D341Med (cell line): Measurements from ENCODE around the gene KRTAP10-11.
"Not testable (repeated sequence)": the region's sequence is repeated elsewhere in the genome, so short reads cannot be mapped to it uniquely, and the experiment has no call there.

Experiments
- DNase-seq: peaks from one replicate; pipeline ENCODE4 v3.0.0; 2012; ENCODE audit warnings: low spot score

KRTAP10-11 gene

DNA sequence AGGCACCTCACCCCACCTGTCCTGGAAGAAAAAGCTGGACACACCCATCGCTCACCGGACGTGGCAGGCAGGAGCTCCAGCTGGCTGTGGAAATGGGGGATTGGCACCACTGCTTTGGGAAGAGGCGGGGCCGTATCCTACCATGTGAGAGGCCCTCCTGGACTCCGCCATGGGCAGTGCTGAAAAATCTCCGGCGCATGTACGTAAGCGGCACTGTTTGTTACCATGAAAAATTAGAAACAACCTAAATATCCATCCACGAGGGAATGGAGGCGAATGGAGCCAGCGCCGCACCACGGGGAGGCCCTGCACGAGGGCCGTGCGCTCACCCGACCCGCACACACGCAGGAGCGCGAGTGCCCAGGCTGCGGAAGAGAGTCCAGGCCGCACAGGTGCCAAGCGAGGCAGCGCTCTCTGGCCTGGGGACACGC is 31.2 kb upstream of the KRTAP10-11 start:
- no peak for DNase-seq

DNA sequence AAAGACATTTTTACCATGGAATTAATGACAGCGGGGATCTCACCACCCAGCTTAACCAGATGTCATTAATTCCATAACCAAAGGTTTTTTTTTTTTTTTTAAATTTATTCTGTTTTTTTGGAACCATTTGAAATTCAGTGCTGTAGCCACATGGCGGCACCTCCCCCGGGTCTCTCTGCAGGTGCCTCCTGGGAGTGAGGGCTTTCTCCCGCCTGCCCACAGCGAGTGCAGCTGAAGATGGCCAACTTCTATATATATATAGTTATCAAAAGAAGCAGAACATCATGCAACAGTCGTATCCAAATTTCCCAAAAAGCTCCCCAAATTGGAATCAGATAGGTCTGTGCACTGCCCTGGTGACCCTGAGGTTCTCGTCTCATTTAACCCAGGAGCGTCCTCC is 30.7 kb upstream of the KRTAP10-11 start:
- no peak for DNase-seq

DNA sequence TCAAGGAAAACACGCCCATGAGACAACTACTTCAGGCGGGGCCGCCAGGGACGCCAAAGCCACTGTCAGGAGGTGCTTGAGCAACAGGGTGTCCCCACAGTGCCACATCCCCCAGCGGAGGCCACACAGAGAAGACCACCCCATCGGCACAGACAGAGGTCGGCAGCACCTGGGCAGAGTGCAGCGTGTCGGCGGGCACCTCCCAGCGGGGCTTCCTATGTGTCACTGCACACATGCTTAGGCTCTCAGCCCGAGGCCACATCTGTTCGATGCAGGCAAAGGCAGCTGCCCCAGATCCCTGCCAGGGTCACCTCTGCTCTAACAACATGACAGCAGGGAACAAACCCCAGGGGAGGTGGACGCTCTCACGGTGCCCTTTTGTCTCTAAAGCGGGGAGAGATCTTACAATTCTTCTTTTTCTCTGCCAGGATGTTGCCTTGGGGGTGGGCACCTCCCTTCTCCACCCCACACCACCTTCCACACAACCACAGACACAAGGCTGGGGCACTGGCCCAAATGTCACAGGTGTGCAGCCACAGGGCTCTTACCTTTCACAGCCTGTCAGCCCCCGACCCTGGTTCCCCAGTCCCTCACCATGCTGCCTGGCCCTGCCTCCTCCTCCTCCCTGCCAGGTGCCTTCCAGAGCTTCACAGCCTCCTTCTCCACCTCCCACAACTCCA is 30.2 kb upstream of the KRTAP10-11 start:
- DNase-seq, result no peak

DNA sequence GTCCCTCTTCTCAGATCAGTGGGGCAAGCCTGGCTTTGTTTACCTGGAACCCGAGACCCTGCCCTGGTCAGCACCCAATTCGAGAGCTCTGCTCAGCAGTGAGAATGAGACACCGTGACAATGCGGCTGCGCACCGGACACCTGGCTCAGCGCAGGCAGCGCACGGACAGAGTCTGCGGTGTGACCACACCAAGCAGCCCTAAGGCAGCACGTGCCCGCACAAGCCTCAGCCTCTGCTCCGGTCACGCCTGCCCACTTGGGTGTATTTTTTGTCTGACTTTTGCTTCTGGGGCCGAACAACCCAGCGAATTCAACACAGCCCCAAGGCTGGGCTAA is 29.7 kb upstream of the KRTAP10-11 start:
- DNase-seq, result no peak

DNA sequence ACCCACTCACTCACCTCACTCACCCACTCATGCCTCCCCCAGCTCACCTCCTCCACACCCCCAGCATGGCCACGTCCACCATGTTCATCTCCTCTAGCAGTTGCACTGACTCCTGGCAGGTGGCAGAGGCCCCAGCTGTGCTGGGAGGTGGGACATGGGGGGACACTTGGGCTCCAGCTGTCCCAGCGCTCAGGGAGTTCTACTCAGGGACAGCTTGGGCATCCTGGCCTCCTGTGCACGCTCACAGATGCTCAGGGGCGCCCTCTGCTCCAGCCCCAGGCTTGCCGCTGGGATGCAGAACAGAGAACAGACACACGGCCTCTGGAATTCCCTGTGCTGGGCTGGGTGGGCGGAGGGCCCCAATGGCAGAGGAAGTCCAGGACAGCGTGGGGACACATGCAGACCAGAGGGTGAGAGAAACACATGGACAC is 29.1 kb upstream of the KRTAP10-11 start:
- DNase-seq, result no peak

DNA sequence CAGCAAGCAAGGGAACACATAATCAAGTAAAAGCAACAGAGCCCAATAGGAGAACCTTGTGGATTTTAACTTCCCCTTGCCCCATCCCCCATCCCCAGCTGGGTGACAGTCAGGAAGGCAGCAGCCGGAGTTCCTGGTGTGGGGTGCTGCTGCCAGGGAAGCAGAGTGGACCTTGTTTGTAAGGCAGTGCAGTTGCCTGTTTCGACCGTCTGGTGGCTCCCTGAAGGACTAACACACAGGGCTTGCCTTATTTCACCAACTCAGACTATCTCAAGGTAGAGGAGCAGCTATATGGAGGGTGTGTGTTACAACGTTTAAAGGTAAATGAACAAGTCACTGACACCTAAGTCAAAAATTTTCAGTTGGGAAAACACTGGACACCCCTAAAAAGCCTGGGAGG is 27.7 kb upstream of the KRTAP10-11 start:
- DNase-seq, result no peak

DNA sequence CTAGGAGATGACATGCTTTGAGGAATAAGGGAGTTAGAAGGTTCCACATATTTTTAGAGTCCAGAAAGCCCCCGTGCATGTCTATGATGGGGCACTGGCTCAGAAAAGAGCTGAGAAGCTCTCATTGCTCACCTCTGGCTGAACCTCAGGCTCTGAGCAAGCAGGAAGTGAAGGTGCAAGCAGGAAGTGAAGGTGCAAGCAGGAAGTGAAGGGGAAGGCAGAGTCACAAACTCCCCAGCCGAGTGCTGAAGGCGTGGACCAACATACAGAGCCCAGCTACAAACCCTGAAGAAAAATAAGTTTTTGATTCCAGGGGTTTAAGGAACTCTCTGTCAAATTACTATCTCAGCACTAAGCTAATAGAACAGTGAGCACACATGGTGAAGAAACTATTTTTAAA is 27.3 kb upstream of the KRTAP10-11 start:
- DNase-seq, result no peak

DNA sequence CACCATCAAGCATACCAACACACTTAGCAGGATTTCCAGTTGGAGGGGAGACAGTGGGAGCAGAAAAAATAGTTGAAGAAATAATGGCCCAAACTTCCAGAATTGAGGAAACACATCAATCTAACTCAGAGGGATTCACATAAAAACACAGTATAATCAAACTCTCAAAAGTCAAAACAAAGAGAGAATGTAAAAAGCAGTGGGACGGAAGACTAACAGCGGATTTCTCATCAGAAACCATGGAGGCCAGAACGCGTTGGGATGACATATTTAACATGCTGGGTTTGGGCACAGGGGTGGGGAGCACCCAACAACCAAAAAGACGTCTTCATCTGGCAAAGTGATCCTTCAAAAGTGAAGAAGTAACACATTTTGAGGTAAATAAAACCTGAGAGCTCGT is 26.3 kb upstream of the KRTAP10-11 start:
- DNase-seq, result no peak

DNA sequence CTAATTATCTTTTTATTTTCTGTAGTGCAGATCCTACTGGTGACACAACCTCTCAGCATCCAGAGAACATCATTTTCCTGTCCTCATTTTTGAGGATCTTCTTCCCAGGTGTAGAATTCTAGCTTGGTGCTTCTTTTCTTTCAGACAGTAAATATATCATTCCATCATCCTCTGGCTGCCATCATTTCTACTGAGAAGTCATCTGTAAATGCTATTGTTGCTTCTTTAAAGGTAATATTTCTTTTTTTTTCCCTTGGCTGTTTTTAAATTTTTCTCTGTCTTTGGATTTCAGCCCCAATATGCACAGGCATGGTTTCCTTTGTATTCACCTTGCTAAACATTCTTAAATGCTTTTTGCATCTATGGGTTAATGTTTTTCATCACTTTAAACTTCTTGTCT is 22.6 kb upstream of the KRTAP10-11 start:
- DNase-seq, result no peak

DNA sequence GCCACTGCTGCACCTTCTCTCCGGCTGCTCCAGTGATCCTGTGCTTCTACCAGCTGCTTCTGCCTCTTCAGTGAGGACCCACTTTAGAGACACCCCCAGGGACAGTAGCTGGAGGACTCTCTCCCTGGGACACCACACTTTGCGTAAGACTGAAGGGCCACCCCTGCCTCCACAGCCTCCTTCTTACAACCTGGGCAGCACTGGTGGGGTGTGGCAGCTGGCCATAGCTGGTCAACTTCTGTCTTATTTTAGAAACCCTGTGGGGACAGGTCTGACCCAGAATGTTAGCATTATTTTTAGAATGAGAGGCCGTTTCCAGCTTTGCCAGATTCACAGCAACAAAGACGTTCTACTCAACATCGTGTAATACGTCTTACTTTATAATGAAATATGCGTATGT is 20.5 kb upstream of the KRTAP10-11 start:
- no peak for DNase-seq

DNA sequence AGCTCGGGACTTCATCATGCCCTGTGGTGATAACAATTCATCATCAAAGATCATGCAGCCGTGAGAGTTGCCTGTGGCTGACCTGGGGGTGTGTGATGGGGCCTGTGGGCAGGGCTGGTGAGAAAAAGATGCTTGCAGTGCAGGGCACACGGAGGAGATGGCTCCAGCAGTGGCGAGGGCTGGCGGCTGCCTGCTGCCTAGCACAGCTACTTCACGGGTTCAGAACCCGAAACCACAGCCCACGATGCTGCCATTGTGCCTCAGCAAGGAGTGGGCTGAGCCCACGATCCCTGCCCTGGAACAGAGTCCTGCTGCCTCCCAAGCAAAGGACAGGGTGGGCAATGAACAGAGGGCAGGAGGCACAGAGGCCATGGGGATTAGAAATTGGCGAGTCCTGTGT is 20.0 kb upstream of the KRTAP10-11 start:
- no peak for DNase-seq

DNA sequence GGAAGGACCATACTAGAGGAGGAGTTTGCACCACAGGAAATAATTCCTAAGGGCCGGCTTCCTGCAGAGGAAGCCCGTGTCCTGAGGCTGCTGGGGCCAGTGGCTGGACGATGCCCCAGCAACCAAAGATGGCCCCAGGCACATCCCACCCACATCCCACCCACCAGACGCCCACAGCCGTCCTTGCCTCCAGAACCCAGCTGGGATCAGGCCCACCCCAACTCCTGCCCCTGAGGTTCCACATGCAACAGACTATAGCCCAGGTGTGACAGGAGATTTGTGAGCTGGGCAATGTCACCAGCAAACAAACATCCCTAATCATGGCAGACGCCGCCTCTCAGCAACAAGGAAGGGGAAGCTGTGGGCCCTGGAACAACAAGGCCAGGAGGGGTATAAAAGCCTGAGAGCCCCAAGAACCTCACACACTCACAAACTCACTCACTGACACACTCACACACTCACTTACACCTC is 19.5 kb upstream of the KRTAP10-11 start, which contains the start of gene KRTAP10-9:
Gene KRTAP10-9, plus strand, starts transcription at position 421 of the 471 bp plus-strand sequence. CDS start 79 bp downstream, outside the sequence.
- no peak for DNase-seq

DNA sequence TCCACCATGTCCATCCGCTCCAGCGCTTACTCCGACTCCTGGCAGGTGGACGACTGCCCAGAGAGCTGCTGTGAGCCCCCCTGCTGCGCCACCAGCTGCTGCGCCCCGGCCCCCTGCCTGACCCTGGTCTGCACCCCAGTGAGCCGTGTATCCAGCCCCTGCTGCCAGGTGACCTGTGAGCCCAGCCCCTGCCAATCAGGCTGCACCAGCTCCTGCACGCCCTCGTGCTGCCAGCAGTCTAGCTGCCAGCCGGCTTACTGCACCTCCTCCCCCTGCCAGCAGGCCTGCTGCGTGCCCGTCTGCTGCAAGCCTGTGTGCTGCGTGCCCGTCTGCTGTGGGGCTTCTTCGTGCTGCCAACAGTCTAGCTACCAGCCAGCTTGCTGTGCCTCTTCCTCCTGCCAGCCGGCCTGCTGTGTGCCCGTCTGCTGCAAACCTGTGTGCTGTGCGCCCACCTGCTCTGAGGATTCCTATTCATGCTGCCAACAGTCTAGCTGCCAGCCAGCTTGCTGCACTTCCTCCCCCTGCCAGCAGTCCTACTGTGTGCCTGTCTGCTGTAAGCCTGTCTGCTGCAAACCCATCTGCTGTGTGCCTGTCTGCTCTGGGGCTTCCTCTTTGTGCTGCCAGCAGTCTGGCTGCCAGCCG is 18.9 kb upstream of the KRTAP10-11 start:
- DNase-seq, result not testable (repeated sequence)

DNA sequence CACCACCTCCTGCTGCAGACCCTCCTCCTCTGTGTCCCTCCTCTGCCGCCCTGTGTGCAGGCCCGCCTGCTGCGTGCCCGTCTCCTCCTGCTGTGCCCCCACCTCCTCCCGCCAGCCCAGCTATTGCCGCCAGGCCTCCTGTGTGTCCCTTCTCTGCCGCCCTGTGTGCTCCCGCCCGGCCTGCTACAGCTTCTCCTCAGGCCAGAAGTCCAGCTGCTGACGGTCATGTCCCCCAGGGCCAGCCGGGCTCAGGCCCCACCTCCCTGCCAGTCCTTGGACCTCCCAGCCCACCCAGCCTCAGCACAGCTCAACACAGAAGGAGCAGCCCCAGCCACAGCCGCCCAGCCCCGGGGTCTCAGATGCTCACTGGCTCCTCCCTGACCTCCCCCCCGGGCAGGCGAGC is 18.4 kb upstream of the KRTAP10-11 start:
- not testable (repeated sequence) for DNase-seq

DNA sequence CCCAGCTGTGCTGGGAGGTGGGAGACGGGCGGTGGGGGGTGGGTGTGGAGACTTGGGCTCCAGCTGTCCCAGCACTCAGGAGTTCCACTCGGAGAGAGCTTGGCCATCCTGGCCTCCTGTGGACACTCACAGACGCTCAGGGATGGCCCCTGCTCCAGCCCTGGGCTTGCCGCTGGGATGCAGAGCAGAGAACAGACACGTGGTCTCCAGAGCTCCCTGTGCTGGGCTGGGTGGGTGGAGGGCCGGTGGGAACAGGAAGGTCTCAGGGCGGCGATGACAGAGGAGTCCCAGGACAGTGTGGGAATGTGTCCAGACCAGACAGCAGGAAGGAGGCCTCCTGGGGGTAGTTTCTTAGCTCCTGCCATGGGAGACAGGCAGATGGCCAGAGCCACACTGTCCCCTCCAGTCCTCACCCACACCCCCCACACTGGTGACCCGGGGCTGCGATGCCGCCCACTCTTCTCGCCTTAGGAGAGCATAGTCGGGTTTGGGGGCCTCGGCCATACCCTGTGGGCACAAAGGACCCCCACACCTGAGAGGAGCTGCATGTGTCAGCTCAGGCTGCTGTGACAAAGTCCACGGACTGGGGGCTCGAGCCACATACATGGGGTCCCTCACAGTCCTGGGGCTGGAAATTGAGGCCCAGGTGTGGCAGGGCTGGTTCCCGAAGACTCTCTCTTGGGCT is 17.4 kb upstream of the KRTAP10-11 start:
- DNase-seq, result no peak

DNA sequence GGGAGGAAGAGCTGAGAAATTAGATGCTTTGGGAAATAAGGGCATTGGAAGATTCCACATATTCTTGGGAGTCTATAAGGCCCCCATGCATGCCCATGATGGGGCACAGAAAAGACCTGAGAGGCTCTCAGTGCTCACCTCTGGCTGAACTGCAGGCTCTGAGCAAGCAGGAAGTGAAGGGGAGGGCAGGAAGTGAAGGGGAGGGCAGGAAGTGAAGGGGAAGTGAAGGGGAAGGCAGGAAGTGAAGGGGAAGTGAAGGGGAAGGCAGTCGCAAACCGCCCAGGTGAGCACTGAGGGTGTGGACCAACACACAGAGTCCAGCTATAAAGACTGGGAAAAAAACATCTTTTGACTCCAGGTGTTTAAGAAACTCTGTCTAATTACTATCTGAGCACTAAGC is 15.8 kb upstream of the KRTAP10-11 start:
- DNase-seq, result no peak

DNA sequence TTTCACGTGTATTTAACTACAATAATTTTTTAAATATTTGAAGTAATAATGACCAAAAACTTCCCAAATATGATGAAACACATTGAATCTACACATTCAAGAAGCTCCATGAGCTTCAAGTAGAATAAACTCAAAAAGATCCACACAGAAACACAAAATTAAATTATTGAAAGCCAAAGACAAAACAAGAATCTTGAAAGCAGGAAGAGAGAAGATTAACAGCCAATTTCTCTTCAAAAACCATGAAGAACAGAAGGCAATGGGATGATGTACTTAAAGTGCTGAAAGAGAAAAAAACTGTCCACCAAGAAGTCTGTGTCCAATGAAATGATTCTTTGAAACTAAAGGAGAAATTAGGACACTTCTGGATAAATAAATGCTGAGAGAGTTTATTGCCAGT is 14.1 kb upstream of the KRTAP10-11 start:
- no peak for DNase-seq

DNA sequence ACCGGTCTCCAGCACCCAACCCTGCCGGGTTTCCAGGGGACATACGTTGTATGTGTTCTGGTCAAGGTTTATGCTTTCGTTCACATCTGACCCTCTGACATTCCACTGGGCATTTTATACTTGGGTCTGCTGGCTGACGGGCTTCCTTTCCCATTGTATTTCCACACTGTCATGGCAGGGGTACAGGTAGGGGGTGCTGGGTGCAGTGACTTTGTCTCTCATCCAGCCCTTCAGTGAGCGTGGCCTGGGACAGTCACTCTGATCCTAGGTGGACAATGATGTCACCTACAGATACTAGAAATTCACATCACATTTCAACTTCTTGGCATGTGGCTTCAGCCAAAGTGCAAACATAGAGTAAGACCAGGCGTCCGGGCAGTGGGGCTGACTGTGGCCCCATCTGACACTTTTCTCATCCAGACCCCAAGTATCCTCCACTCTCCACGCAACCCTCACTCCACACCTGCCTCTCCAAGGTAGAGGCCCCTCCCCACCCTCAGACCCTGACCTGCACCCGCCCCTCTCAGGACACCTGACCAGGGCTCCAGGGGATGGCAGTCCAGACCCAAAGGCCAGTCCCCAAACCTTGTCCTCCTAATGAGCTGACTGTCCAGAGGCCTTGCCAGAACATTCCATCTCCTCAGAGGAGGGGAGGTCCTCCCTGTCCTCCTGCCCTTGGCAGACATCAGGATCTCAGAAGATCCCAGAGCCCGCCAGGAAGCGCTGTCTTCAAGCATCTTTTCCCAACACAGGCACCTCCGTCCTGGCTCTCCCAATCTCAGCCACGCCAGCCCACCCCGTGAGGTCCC is 9.8 kb upstream of the KRTAP10-11 start:
- DNase-seq, result no peak

DNA sequence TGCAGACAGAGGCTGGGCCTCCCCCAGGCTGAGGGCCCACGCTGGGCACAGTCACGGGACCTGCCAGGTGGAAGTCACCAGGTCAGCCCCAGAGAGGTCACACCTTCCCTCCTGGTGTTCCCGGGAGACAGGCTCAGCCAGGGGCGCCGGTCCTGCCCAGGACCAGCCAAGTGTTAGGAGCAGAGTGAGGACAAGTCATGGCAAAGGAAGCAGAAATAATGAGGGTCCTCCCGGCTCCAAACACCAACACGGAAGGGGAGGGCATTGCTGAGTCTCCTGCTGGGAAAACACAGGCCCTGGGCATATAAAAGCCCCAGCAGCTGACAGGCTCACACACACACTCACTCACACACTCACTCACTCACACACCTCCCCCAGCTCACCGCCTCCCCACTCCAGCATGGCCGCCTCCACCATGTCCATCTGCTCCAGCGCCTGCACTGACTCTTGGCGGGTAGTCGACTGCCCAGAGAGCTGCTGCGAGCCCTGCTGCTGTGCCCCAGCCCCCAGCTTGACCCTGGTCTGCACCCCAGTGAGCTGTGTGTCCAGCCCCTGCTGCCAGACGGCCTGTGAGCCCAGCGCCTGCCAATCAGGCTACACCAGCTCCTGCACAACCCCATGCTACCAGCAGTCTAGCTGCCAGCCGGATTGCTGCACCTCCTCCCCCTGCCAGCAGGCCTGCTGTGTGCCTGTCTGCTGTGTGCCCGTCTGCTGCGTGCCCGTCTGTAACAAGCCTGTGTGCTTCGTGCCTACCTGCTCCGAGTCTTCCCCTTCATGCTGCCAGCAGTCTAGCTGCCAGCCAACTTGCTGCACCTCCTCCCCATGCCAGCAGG is 9.0 kb upstream of the KRTAP10-11 start, which contains the start of gene KRTAP10-10:
Gene KRTAP10-10, plus strand, starts transcription at position 339 of the 833 bp plus-strand sequence. Its CDS starts 62 bp downstream, at position 401.
- no peak for DNase-seq

DNA sequence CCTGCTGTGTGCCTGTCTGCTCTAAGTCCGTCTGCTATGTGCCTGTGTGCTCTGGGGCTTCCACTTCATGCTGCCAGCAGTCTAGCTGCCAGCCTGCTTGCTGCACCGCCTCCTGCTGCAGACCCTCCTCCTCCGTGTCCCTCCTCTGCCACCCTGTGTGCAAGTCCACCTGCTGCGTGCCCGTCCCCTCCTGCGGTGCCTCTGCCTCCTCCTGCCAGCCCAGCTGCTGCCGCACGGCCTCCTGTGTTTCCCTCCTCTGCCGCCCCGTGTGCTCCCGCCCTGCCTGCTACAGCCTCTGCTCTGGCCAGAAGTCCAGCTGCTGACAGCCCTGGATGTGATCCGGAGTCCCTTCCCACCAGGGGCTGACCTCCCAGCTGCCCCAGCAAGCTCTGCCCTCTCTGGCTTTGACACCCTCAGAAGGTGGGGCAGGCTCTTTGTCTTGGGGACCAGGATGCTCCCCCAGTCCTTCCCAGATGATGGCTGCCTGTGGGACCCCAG is 8.3 kb upstream of the KRTAP10-11 start:
- DNase-seq, result not testable (repeated sequence)
